ENCODE measurements around the gene GRK5.

DNA sequence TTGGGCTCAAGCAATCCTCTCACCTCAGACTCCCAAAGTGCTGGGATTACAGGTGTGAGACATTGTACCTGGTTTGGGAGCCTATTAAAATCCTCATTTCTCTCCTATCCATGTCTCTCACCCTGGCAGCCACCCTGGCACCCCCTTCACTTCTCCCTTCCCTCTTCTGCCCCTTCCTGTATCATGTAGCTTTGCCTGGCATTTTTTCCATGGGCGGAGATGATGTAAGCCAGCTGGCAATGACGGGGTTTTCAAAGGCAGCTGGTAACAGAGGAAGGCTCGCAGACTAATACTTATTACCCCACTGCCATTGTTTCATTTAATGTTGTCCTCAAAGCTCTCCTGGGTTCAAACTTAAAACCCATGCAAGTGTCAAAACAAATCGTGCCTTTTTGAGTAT lies 273.3 kb downstream of the GRK5 start:
- TF ChIP-seq CTCF (conservative IDR thresholded peaks at IDR 0.05; ENCODE audit: low read length) (no peak), EZH2phosphoT487 (IDR thresholded peaks at IDR 0.05; ENCODE audit: borderline replicate concordance) (no peak)

All from Loucy (cell line).